Cerebellar cortex (tissue), 1 donor: ENCODE data around the gene ADPRS.

Experiments
- DNase-seq: peaks from one replicate; pipeline ENCODE4 v3.0.0-alpha.2; 2015; ENCODE audit warnings: low spot score

Gene ADPRS

GRCh38 chr1:36108314-36108713 is 19.6 kb downstream of the ADPRS start:
- no peak for DNase-seq

- DNase-seq = no peak
Measured at GRCh38 chr1:36109041-36109679, 20.5 kb downstream of the ADPRS start.

GRCh38 chr1:36111151-36111550 is 22.5 kb downstream of the ADPRS start:
- no peak for DNase-seq

GRCh38 chr1:36112823-36113222 is 24.1 kb downstream of the ADPRS start:
- DNase-seq = no peak

GRCh38 chr1:36114371-36114770 is 25.7 kb downstream of the ADPRS start:
- no peak for DNase-seq

GRCh38 chr1:36115200-36115669 is 26.5 kb downstream of the ADPRS start:
- DNase-seq = peak; percentile 82

- no peak for DNase-seq
Measured at GRCh38 chr1:36115931-36116330, 27.2 kb downstream of the ADPRS start.

- no peak for DNase-seq
Measured at GRCh38 chr1:36116901-36117300, 28.2 kb downstream of the ADPRS start.

- DNase-seq = no peak
Measured at GRCh38 chr1:36118447-36119204, 29.9 kb downstream of the ADPRS start.

GRCh38 chr1:36119456-36119855 is 30.8 kb downstream of the ADPRS start:
- DNase-seq = no peak

GRCh38 chr1:36122062-36123030 is 33.7 kb downstream of the ADPRS start:
- no peak for DNase-seq

GRCh38 chr1:36123356-36123755 is 34.7 kb downstream of the ADPRS start:
- no peak for DNase-seq

GRCh38 chr1:36124404-36125128 is 35.9 kb downstream of the ADPRS start:
- no peak for DNase-seq

- no peak for DNase-seq
Measured at GRCh38 chr1:36125129-36125991, 36.7 kb downstream of the ADPRS start, which contains the start of gene COL8A2. COL8A2 (minus strand) TSS chr1:36125222; CDS start chr1:36100242, 24,980 bp downstream.

- DNase-seq = no peak
Measured at GRCh38 chr1:36126005-36126716, 37.5 kb downstream of the ADPRS start.

- DNase-seq = no peak
Measured at GRCh38 chr1:36126797-36127500, 38.3 kb downstream of the ADPRS start.

- DNase-seq = no peak
Measured at GRCh38 chr1:36128126-36128904, 39.6 kb downstream of the ADPRS start.

- DNase-seq = no peak
Measured at GRCh38 chr1:36128905-36129206, 40.2 kb downstream of the ADPRS start.

GRCh38 chr1:36132029-36132428 is 43.3 kb downstream of the ADPRS start:
- no peak for DNase-seq
